Vagina (tissue), 2 donors: ENCODE results near the gene MLF2.

Experiments used
- POLR2A ChIP-seq, 2 donors: fragments of 450-650 bp; IDR thresholded peaks; one replicate each; pipeline ENCODE4 v1.6.1; 2017; ENCODE audit warnings: antibody characterized with exemption in 2 of 2, mild to moderate bottlenecking in 2 of 2, moderate library complexity in 2 of 2
- POLR2AphosphoS5 ChIP-seq, 2 donors: sonication (generic); formaldehyde crosslinking; IDR thresholded peaks; one replicate each; pipeline ENCODE4 v1.9.0; 2017; ENCODE audit warnings: antibody characterized with exemption in 2 of 2, mild to moderate bottlenecking in 2 of 2, low read depth in 1 of 2; ENCODE audit not compliant: insufficient read depth in 1 of 2
- TF ChIP-seq, protein P1 (sequence below), 3 experiments: fragments of 450-650 bp in 2 of 3; fragments of 200-600 bp in 1 of 3; sonication (generic) in 1 of 3; IDR thresholded peaks; one replicate each; pipeline ENCODE4 v1.5.1; 2017 to 2019; ENCODE audit warnings: antibody characterized with exemption in 3 of 3, mild to moderate bottlenecking in 2 of 3, moderate library complexity in 2 of 3

DNA sequence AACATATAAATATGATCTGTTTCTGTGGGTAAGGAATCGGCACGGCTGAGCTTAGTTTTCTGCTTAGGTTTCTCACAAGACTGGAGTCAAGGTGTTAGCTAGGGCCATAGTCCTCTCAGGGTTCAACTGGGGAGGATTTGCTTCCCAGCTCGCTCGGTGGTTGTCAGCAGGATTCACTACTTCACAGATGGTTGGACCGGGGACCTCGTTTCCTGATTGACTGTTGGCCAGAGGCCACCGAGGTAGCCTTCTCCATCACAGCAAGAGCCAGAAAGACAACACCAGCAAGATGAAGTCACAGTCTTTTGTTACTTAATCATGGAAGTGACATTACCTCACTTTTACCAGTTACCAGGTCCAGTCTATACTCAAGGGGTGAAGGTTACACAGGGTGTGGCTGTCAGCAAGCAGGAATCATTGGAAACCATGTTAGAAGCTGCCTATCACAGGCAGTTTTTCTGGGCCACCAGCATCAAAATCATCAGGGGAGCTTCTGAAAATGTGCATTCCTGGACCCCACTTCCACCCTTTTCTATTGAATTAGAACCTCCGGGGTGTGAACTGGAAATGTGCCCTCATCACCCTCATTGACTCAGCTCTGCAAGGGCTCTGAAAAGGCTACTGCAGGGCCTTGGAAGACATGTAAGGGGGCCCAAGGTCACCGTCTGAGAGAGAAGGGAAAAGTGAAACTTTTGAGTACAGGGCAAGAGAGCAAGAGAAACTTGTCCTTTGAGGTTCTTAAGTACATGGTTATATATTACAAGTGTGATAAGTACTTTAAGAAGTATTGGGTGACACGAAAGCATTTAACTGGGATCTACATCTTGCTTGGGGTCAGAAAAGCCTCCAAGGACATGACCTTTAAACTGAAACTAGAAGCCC lies 18.2 kb downstream of the MLF2 start:
- TF ChIP-seq, protein P1, sequence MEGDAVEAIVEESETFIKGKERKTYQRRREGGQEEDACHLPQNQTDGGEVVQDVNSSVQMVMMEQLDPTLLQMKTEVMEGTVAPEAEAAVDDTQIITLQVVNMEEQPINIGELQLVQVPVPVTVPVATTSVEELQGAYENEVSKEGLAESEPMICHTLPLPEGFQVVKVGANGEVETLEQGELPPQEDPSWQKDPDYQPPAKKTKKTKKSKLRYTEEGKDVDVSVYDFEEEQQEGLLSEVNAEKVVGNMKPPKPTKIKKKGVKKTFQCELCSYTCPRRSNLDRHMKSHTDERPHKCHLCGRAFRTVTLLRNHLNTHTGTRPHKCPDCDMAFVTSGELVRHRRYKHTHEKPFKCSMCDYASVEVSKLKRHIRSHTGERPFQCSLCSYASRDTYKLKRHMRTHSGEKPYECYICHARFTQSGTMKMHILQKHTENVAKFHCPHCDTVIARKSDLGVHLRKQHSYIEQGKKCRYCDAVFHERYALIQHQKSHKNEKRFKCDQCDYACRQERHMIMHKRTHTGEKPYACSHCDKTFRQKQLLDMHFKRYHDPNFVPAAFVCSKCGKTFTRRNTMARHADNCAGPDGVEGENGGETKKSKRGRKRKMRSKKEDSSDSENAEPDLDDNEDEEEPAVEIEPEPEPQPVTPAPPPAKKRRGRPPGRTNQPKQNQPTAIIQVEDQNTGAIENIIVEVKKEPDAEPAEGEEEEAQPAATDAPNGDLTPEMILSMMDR (IDR thresholded peaks at IDR 0.05) = no peak
- TF ChIP-seq POLR2AphosphoS5 (IDR thresholded peaks at IDR 0.05; ENCODE audit: insufficient read depth in 1 of 2, low read depth in 1 of 2) = no peak
- TF ChIP-seq POLR2A (IDR thresholded peaks at IDR 0.05) = no peak
